Calu3 (cell line): ENCODE measurements around the gene ATP2B3. TPM values are rescaled to one million over a fixed set of nuclear protein-coding genes. Genes with fewer than 3 reads are reported as not detected.
A peak's percentile ranks its signal among the peaks of the same experiment; 100 is the strongest.

Experiments
- BruUV-seq: library from RNA; stranded (reverse); fragments of 400-500 nt; replicated peaks from 2 replicates; lab custom pipeline; 2021; lab: Mats Ljungman, UMichigan
- CTCF ChIA-PET: fragments of 300-600 bp; sonication (Branson Sonifier 250); formaldehyde crosslinking; loops from one replicate; lab custom pipeline; 2022; ENCODE audit warnings: antibody characterized with exemption; lab: Charles Lee
- DNase-seq: peaks from one replicate; pipeline ENCODE4 v3.0.0; 2022
- H3K27ac Mint-ChIP-seq: one replicate; pipeline ENCODE4 v1.8.0; 2022; ENCODE audit warnings: mixed read lengths; ENCODE audit not compliant: unreplicated experiment
- H3K27me3 Mint-ChIP-seq: one replicate; pipeline ENCODE4 v1.8.0; 2022; ENCODE audit warnings: mixed read lengths; ENCODE audit not compliant: unreplicated experiment
- H3K36me3 Mint-ChIP-seq: one replicate; pipeline ENCODE4 v1.8.0; 2022; ENCODE audit warnings: mild to moderate bottlenecking, moderate library complexity, mixed read lengths; ENCODE audit not compliant: insufficient read depth, unreplicated experiment
- H3K4me1 Mint-ChIP-seq: one replicate; pipeline ENCODE4 v1.8.0; 2022; ENCODE audit warnings: mild to moderate bottlenecking, low read depth, mixed read lengths; ENCODE audit not compliant: unreplicated experiment
- H3K4me3 Mint-ChIP-seq: one replicate; pipeline ENCODE4 v1.8.0; 2022; ENCODE audit warnings: mild to moderate bottlenecking, low read depth, moderate library complexity, mixed read lengths; ENCODE audit not compliant: unreplicated experiment
- H3K9me3 Mint-ChIP-seq: one replicate; pipeline ENCODE4 v1.8.0; 2022; ENCODE audit warnings: low read depth, mixed read lengths; ENCODE audit not compliant: unreplicated experiment
- CTCF ChIP-seq: fragments of 200-600 bp; IDR thresholded peaks from one replicate; pipeline ENCODE4 v1.8.0; 2022; ENCODE audit warnings: antibody characterized with exemption; ENCODE audit not compliant: unreplicated experiment
- intact Hi-C: fragments of 100-400 bp; cut with micrococcal nuclease; formaldehyde crosslinking; loops from one replicate; pipeline ENCODE4 v1.10.0; 2022; ENCODE audit not compliant: unreplicated experiment
- total RNA-seq: library from RNA; stranded (reverse); gene quantifications from 2 replicates; pipeline ENCODE4 v1.2.3, GENCODE V29; 2022

Gene ATP2B3
- total RNA-seq, 1 experiment from 2014 or later: not detected

GRCh38 chrX:153578200-153578835 lies 60.9 kb downstream of the ATP2B3 start:
- Mint-ChIP-seq H3K36me3 (no peaks in the 10 kb centered on the region), H3K4me3 (no peak overlapping the region), H3K9me3 (no peaks in the 10 kb centered on the region), H3K27ac (no peak overlapping the region), H3K27me3 (peaks cover 70% of the 10 kb centered on the region), H3K4me1 (no peaks in the 10 kb centered on the region)
- TF ChIP-seq CTCF: no peak
- intact Hi-C loops: no loop called here
- no TSS peak for BruUV-seq
- DNase-seq: no peak
- CTCF ChIA-PET: no interaction called here

- no TSS peak for BruUV-seq
- H3K4me1 Mint-ChIP-seq: no peaks in the 10 kb centered on the region
- H3K27ac Mint-ChIP-seq: no peak overlapping the region
- TF ChIP-seq CTCF: no peak
- peaks cover 64% of the 10 kb centered on the region for H3K27me3 Mint-ChIP-seq
- H3K4me3 Mint-ChIP-seq: no peak overlapping the region
- DNase-seq: no peak
- intact Hi-C loops: no loop called here
- H3K9me3 Mint-ChIP-seq: no peaks in the 10 kb centered on the region
- CTCF ChIA-PET: no interaction called here
- H3K36me3 Mint-ChIP-seq: no peaks in the 10 kb centered on the region
These were observed 61.4 kb downstream of the ATP2B3 start for GRCh38 chrX:153578889-153579288.

GRCh38 chrX:153580700-153581386 lies 63.4 kb downstream of the ATP2B3 start:
- no TSS peak for BruUV-seq
- H3K9me3 Mint-ChIP-seq: no peaks in the 10 kb centered on the region
- H3K27me3 Mint-ChIP-seq: peaks cover 45% of the 10 kb centered on the region
- peak; percentile 16 for DNase-seq
- CTCF ChIA-PET: no interaction called here
- H3K27ac Mint-ChIP-seq: no peak overlapping the region
- no peak overlapping the region for H3K4me3 Mint-ChIP-seq
- H3K36me3 Mint-ChIP-seq: no peaks in the 10 kb centered on the region
- intact Hi-C loops: no loop called here
- H3K4me1 Mint-ChIP-seq: no peaks in the 10 kb centered on the region
- TF ChIP-seq CTCF: no peak

- H3K4me1 Mint-ChIP-seq: no peaks in the 10 kb centered on the region
- no peaks in the 10 kb centered on the region for H3K36me3 Mint-ChIP-seq
- CTCF ChIA-PET: no interaction called here
- H3K27me3 Mint-ChIP-seq: peaks cover 31% of the 10 kb centered on the region
- no peak overlapping the region for H3K4me3 Mint-ChIP-seq
- H3K9me3 Mint-ChIP-seq: no peaks in the 10 kb centered on the region
- TF ChIP-seq CTCF: no peak
- H3K27ac Mint-ChIP-seq: no peak overlapping the region
- BruUV-seq: no TSS peak
- intact Hi-C loops: no loop called here
- no peak for DNase-seq
These were observed 65.5 kb downstream of the ATP2B3 start for GRCh38 chrX:153582896-153583295.
